ENCODE measurements around the gene PAPLN.

The PAPLN gene

DNA sequence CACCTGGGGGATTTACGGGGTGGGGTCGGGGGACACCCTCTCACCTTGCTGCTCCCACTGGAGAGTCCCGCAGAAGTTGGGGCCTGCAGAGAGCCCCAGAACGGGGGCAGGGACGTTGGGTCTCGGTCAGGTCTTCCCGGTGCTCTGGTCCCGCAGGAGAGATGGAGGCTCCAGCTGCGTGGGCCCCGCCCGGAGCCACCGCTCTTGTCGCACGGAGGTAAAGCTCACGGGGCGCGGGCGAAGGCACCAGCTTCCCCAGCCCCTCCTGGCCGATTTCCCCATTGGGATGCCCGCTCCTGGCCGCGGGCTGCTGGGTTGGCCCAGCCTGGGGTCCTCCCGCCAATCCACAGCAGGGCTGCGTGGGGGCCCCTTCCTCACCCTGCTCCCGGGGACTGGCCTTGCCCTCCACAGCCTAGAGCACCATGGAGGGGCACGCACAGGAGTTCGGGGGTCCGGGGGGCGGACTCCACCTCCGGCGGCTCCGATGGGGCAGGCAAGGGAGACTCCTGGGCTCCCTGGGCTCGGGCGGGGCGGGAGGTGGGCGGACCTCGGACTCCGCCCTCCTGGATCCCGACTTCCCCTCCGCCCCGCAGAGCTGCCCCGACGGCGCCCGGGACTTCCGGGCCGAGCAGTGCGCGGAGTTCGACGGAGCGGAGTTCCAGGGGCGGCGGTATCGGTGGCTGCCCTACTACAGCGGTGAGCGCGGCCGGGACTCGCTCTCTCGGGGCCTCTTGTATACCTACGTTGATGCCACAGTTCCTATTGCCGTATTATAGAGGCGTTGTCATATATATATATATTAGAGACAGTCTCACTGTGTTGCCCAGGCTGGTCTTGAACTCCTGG, 8.4 kb downstream of the PAPLN start:
- DNase-seq (ENCODE audit: low read depth in 2 of 2, low spot score in 1 of 2), result no peak

DNA sequence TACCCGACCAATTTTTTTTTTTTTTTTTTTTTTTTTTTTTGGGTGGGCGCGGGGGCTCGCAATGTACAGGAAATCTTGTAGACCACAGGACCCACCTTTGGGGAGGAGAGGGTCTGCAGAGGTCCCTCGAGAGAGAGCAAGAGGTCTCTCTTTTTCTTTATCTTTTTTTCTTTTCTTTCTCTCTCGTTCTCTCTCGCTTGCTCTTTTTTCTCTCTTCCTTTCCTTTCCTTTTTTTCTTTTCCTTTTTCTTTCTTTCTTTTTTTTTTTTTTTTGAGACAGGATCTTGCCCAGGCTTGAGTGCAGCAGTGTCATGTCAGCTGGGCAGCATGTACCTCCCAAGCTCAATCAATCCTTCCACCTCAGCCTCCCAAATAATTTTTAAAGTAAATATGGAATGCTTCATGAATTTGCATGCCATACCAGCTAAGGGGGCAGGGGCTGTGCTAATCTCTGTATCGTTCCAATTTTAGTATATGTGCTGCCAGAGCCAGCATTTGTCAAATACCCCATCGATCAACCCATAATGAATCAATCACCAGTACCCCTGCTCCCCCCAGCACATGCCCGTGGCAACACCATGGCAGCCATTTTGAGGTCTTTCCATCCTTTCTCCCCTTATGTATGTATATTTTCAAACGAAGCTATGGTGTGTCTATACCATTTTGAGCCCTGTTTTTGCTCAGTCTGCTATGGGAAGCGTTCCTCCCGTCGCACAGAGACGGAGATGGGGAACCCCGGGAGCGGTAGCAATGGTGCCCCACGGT, 9.3 kb downstream of the PAPLN start:
- no peak for DNase-seq (ENCODE audit: low read depth in 2 of 2, low spot score in 1 of 2)

DNA sequence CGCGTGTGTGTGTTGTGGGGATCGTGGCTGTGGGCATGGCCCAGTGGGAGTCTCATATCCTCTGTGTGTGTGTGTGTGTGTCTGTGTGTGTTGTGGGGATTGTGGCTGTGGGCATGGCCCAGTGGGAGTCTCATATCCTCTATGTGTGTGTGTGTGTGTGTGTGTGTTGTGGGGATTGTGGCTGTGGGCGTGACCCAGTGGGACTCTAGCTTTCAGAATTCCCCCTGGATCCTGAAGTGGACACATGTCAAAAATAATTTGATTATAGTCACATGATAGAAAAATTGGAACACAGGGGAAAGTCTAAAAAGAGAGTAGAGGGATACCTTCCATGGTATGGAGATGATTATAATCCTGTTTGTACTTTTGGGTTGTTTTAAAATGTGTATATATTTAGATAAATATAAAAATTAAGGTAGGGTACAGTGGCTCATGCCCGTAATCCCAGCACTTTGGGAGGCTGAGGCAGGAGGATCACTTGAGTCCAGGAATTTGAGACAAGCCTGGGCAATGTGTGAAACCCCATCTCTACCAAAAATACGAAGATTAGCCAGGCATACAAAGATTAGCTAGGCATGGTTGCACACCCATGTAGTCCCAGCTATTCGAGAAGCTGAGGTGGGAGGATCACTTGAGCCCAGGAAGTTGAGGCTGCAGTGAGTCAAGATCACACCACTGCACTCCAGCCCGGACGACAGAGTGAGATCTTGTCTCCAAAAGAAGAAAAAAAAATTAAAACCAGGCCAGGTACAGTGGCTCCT, 11.0 kb downstream of the PAPLN start:
- no peak for DNase-seq (ENCODE audit: low read depth in 2 of 2, low spot score in 1 of 2)

DNA sequence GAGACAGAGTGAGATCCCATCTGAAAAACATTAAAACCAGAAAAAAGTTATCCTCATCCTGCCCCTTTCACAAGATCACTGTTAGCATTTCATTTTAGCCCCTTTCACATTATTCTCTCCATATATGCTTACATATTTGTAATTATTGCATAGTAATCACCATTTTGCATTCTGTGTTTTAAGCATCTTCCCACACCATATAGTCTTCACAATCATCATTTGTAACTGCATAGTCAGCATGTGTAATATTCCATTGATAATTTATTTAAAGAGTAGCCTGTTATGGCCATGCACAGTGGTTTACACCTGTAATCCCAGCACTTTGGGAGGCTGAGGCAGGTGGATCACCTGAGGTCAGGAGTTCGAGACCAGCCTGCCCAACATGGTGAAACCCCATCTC, 11.8 kb downstream of the PAPLN start:
- DNase-seq (ENCODE audit: low read depth in 2 of 2, low spot score in 1 of 2), result no peak

DNA sequence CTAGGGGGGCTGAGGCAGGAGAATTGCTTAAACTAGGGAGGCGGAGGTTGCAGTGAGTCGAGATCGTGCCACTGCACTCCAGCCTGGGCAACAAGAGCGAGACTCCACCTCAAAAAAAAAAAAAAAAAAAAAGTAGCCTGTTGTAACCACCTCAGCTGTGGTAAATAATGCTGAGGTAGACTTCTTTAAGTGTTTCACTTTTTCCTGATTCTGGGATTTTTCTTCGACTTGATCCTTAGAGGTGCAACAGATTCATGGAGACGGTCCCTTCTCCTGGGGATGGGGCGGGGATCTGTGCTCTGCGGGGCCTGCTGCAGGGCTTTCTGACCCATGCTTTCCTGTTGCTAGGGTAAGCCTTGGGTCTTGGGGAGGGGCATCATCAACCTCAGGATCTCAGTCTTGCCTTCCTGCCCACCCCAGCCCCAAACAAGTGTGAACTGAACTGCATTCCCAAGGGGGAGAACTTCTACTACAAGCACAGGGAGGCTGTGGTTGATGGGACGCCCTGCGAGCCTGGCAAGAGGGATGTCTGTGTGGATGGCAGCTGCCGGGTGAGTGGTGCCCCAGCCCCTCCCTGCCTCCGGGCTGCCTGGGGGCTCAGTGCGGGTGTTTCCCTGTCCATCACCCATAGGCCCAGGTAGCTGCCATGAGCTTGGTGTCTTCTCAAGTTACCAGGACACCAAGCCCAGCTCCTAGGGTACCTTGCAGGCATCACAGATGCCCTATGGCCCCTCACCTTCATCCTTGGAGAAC, 12.4 kb downstream of the PAPLN start:
- no peak for DNase-seq (ENCODE audit: low read depth in 2 of 2, low spot score in 1 of 2)

DNA sequence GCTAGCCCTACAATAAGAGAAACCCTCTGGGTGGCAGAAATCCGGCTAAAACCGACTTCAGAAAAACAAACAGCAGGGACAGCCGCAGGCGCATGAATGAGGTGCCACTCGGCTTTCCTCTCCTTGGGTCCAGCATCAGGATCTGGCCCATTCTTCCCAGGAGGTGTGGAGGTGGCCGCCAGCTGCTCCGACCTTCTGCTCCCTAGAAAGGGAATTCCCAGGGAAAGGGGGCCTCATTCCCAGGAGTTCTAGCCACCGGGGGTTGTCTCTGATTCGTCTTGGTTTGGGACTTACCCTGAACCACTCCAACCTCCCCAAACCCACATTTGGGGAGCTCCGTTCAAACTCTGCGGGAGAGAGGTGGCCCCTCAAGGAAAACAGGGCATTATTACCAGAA, 13.0 kb downstream of the PAPLN start:
- no peak for DNase-seq (ENCODE audit: low read depth in 2 of 2, low spot score in 1 of 2)

DNA sequence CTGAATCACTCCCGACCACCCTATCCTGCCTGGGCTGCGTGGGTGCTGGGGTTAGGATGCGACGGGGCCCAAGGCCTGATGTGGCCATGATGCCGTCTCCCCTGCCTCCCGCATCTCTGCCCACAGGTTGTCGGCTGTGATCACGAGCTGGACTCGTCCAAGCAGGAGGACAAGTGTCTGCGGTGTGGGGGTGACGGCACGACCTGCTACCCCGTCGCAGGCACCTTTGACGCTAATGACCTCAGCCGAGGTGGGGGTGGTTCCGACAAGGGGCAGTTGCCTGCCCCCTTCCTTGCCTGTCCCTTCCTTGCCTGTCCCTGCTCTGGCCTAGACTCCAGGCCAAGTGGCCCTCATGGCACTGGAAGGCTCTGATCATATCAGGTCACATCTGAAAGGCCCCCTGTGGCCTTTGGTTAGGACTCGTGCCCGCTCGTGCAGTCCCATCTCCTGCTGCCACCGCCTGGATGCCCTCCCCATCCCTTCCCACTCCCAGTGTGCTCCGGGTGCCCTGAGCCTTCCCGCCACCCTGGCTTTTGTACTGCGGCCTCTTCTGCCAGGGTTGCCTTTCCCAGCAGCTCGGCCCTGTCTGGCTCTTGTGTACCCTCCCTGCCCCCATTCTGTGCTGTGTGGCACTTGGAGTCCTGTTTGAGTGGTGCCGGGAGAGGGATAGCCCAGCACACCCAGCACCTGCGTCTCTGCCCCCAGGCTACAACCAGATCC, 13.6 kb downstream of the PAPLN start:
- no peak for DNase-seq (ENCODE audit: low read depth in 2 of 2, low spot score in 1 of 2)

DNA sequence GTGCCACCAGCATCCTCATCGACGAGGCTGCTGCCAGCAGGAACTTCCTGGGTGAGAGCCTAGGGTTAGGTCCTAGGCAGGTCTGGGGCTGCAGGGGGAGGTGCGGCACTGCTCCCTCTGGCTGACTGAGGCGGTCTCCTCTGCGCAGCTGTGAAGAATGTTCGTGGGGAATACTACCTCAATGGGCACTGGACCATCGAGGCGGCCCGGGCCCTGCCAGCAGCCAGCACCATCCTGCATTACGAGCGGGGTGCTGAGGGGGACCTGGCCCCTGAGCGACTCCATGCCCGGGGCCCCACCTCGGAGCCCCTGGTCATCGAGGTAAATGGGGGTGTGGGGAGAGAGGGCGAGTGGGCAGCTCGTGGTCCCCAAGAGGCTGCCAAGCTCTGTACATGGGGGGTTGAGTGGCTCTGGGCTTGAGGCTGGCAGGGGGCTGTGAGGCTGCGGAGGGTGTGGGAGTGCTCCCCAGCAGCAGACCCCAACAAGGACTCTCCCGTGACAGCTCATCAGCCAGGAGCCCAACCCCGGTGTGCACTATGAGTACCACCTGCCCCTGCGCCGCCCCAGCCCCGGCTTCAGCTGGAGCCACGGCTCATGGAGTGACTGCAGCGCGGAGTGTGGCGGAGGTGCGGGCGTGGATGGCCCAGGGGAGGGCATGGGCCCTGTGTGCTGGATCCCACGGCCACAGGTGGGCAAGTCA, 14.4 kb downstream of the PAPLN start:
- DNase-seq (ENCODE audit: low read depth in 2 of 2, low spot score in 1 of 2), result no peak

DNA sequence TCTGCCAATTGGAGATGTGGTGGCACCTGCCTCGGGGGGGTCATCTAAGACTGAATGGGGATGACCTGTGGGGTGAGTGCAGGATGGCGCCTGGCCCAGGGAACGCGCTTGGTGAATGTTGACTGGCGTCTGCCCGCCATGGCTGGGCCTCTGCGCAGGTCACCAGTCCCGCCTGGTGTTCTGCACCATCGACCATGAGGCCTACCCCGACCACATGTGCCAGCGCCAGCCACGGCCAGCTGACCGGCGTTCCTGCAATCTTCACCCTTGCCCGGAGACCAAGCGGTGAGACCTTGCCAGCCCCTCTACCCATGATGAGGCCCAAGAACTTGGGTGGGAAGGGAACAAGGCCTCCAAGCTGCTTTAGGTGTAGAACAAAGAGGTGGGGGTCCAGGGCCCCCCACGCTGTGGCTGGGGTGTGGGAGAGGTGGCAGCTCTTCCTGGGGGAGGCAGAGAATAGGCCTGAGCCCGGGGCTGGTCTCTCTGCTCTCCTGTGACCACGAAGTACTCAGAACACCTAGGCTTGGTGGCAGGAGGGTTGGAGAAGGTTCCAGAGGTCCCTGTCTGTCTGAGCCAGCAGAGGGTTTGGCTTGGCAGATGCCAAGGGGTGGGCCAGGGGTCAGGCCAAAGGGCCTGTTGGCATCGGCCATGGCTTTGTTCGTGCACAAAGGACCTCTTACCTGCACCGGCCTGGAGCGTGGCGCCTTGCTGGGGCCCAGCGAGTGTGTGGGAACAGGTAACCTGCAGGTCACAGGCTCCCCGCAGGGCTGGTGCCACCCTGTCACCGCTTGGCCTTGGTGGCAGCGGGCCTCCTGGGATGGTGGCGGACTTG, 15.4 kb downstream of the PAPLN start:
- DNase-seq (ENCODE audit: low read depth in 2 of 2, low spot score in 1 of 2), result no peak

DNA sequence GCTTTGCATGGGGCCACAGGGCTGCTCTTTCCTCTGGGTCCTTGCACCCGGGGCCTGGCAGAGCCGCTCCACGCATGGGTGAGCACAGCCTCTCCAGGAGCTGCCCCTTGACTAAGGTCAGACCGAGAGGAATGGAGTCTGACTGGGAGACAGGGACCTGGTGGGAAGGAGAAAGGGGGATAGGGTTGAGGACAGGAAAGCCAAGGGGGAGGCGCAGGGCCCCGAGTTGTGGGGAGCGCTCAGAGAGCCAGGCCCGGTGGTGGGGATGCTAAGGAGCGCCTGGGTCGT, 16.0 kb downstream of the PAPLN start:
- no peak for DNase-seq (ENCODE audit: low read depth in 2 of 2, low spot score in 1 of 2)

DNA sequence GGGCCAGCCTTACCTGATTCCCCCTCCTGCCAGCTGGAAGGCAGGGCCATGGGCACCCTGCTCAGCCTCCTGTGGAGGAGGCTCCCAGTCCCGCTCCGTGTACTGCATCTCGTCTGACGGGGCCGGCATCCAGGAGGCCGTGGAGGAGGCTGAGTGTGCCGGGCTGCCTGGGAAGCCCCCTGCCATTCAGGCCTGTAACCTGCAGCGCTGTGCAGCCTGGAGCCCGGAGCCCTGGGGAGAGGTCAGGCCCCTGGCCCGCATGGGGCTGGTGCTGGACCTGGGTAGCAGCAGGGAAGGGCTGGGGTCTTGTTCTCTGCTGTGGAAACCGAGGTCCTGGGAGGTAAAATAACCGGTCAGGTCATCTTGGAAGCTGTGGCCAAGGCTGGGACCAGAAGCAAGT, 16.4 kb downstream of the PAPLN start:
- no peak for DNase-seq (ENCODE audit: low read depth in 2 of 2, low spot score in 1 of 2)

DNA sequence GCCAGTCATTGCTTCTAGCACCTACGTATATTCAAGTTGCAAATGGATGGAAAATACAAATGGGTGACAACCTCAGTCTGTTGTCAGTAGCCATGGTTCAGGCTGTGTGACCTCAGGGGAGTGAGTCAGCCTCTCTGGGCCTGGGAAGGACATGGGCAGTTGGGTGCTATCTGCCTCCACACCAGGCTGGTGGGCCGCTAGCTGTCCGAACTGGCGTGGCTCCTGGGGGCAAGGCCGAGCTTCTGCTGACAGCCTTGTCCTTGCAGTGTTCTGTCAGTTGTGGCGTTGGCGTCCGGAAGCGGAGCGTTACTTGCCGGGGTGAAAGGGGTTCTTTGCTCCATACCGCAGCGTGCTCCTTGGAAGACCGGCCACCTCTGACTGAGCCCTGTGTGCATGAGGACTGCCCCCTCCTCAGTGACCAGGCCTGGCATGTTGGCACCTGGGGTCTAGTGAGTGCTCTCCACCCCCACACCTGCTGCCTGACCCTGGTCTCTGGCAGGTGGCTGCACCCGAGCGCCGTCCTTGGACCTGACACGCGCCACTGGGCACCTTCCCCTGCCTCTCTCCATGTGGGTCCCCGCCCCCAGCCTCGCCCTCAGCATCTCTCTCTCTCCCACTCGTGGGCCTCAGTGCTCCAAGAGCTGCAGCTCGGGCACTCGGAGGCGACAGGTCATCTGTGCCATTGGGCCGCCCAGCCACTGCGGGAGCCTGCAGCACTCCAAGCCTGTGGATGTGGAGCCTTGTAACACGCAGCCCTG, 17.1 kb downstream of the PAPLN start:
- DNase-seq (ENCODE audit: low read depth in 2 of 2, low spot score in 1 of 2), result no peak

DNA sequence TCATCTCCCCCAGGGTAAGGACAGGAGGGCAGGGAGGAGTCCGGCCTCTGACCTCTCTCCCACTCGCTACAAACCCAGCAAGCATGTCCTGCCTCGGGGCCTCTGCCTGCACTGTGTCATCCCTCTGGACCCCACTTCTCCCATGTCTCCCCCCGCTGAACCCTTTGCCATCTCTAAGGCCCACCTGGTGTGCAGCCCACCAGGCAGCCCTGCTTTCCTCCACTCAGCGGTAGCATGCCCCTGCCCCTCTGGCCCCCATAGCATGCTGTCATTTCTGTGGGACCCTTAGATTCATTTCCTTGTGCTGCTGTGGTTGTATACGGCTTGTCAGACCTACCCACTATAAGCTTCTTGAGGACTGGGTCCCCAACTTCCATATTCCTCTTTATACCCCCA, 17.7 kb downstream of the PAPLN start:
- DNase-seq (ENCODE audit: low read depth in 2 of 2, low spot score in 1 of 2), result no peak

DNA sequence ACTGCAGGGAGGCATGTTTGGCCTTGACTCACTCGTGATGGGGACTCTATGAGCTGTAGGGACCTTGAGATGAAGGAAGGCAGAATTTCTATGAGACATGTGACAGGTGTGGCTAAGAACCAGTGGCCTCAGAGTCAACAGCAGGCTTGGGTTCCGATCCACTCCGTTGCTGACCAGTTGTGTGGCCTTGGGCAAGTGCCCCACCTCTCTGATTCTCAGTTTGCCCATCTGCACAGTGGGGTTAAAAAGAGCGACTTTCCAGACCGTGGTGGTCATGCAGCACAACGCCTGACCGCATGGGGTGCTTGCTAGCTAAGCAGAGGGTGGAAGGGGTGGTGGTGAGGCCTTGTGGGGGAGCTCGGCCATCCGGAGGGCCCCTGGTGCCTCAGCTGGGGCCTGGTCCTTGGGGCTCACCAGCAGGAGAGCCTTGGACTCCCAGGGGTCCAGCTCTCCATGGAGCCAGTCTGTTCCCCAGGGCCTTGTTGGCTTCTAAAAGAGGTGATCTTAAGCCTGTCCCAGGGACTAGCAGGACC, 18.5 kb downstream of the PAPLN start:
- no peak for DNase-seq (ENCODE audit: low read depth in 2 of 2, low spot score in 1 of 2)

DNA sequence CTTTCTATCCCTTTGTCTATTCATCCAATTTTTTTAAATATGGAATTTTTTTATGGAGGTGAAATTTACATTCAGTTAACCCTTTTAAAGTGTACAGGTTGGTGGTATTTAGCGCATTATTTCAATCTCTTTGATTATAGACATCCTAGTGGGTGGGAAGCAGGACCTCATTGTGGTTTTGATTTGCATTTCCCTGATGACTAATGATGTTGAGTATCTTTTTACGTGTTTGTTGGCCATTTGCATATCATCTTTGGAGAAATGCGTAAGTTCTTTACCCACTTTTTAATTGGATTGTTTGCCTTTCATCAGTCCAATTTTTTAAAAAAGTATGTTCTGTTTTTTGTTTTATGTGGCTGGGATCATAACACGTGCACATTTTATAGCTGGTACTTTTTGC, 20.8 kb downstream of the PAPLN start:
- DNase-seq (ENCODE audit: low read depth in 2 of 2, low spot score in 1 of 2), result no peak

DNA sequence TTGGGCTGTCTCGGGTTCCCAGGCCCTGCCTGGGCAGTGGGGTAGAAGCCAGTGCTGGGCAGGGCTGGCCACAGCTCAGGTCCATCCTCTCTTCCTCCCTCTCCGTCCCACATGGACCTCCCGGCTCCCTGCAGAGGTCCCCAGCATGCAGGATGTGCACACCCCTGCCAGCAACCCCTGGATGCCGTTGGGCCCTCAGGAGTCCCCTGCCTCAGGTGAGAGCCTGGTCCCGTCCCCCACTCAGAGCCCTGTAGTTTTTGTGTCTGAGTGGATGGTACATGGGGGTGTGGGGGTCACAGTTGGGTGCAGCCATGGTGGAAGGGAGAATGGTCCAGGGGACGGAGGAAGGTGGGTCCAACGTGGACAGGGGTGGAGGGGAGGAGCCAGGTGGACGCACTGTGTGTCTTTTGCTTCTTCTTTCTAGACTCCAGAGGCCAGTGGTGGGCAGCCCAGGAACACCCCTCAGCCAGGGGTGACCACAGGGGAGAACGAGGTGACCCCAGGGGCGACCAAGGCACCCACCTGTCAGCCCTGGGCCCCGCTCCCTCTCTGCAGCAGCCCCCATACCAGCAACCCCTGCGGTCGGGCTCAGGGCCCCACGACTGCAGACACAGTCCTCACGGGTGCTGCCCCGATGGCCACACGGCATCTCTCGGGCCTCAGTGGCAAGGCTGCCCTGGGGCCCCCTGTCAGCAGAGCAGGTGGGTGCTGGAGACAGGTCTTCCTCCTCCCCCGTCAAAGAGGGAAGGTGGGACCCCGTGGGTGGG, 21.7 kb downstream of the PAPLN start:
- no peak for DNase-seq (ENCODE audit: low read depth in 2 of 2, low spot score in 1 of 2)

DNA sequence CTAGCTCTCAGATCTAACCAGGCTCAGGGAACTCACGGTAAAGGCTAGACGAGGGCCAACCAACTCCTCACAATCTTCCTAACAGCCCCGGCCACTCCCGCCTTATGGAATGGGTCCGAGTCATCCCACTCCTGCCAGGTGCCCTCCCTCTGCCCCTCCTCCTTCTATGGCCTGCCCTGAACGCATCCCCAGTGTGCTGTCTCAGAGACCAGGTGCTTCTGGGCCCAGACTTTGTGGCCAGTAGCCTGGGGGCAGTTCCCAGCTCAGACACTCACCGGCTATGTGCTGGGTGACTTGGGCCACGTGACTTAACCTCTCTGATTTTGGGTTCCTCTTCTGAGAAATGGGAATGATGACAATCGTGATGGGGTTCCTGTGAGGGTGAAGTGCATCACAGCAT, 22.5 kb downstream of the PAPLN start:
- DNase-seq (ENCODE audit: low read depth in 2 of 2, low spot score in 1 of 2), result no peak

DNA sequence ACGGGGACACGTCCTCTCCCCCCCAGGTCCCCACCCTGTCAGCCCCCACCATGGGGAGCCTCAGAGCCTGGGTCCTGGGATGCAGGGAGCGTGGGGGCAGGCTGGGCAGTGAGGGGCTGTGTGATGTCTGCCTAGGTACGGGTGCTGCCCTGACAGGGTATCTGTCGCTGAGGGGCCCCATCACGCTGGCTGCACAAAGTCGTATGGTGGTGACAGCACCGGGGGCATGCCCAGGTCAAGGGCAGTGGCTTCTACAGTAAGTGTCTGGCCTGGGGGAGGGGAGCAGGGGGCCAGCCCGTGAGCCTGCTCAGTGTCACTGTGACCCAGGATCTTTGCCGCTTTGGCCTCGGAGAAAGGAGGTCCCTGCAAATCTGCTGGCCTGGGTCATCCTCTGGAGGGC, 23.3 kb downstream of the PAPLN start:
- no peak for DNase-seq (ENCODE audit: low read depth in 2 of 2, low spot score in 1 of 2)
